ENCODE data around the gene LRP6. TPM values are rescaled to one million over a fixed set of nuclear protein-coding genes. Genes with fewer than 3 reads are reported as not detected.

Gene LRP6
- total RNA-seq, 4 donors from 2014 or later: 9.5 to 21.4 (median 14.7) TPM

DNA sequence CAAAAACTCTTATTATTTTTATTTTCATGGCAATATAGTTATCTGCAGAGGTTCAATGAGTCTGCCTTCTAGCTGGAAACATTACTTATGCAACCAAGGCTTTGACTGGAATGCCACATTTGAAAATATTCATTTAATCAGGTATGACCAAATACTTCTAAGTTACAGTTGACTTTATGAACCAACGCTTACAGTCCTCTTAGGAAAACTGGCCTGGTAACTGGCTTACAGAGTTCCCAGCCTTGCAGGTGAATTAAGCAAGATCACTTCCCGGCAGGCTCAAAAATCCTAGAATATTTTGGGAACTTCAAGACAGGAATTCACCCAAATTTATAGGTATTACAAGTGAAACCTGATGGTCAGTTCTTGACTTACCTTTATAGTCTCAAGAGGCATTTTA is 12.3 kb downstream of the LRP6 start:
- Histone ChIP-seq H3K4me1 (peaks cover 9 to 13% of the 10 kb centered on the region in 2 donors), H3K4me3 (no peak overlapping the region), H3K36me3 (no peaks in the 10 kb centered on the region), H3K27me3 (no peaks in the 10 kb centered on the region), H3K27ac (no peak overlapping the region), H3K9me3 (no peaks in the 10 kb centered on the region)
- intact Hi-C loops (cut with DNase I; ENCODE audit: low total_unique reads): no loop called here
- DNase-seq (no peak), ATAC-seq (no peak)
- TF ChIP-seq CTCF (IDR thresholded peaks at IDR 0.05 in 4 of 5, conservative IDR thresholded peaks at IDR 0.05 in 1 of 5) (no peak), POLR2A (IDR thresholded peaks at IDR 0.05) (no peak)
- in situ Hi-C loops (cut with MboI; ENCODE audit: low sequenced_read_pairs in 4 of 4): no loop called here

DNA sequence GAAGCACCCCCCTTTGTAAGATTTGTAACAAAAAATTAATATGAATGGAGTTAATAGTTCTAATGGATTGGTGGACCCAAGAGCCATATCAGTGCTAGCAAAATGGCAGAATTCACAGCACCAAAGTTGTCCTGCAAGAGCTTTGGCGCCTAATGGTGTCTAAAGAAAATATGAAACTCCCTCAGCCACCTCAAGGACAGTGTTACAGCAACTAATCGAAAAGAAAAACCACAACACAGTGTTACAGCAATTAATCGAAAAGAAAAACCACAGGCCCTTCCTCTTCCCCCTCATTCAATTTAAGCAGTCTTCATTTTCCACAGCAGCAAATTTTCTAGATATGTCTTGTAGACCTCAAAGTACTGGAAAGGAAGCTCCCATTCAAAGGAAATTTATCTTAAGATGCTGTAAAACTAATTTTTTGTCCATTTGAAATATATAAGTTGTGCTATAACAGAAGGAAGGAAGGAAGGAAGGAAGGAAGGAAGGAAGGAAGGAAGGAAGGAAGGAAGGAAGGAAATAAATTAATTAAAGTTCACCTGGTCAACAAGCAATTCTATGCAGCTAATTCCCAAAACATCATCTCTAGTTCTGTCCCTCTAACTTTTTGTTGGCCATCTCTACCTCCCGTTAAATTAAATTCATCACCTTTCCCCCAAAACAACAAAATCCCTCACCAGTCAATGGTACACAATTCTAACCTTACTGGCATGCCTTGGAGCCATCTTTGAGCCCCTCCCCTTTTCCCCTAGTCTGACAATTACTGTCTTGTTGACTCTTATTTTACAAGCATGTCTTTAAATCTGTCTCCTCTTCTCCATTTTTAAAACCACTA is 17.4 kb downstream of the LRP6 start:
- Histone ChIP-seq H3K36me3 (no peaks in the 10 kb centered on the region), H3K4me3 (no peak overlapping the region), H3K4me1 (peaks cover 0 to 13% of the 10 kb centered on the region in 2 donors), H3K27me3 (no peaks in the 10 kb centered on the region), H3K9me3 (no peaks in the 10 kb centered on the region), H3K27ac (no peak overlapping the region)
- TF ChIP-seq CTCF (IDR thresholded peaks at IDR 0.05 in 4 of 5, conservative IDR thresholded peaks at IDR 0.05 in 1 of 5): no peak
- DNase-seq: no peak
- in situ Hi-C loops (cut with MboI; ENCODE audit: low sequenced_read_pairs in 4 of 4) (no loop called here), intact Hi-C loops (cut with DNase I; ENCODE audit: low total_unique reads) (no loop called here)
- no peak for ATAC-seq

GRCh38 chr12:12247584-12247983 is 19.3 kb downstream of the LRP6 start:
- in situ Hi-C loops (cut with MboI; ENCODE audit: low sequenced_read_pairs in 4 of 4): no loop called here
- no peak for ATAC-seq
- no peaks in the 10 kb centered on the region for H3K9me3 ChIP-seq

GRCh38 chr12:12244341-12244740 is 22.5 kb downstream of the LRP6 start:
- H3K4me3 ChIP-seq: no peak overlapping the region
- no peaks in the 10 kb centered on the region for H3K27me3 ChIP-seq
- H3K9me3 ChIP-seq: no peaks in the 10 kb centered on the region
- DNase-seq (no peak), ATAC-seq (no peak)
- no peak overlapping the region for H3K27ac ChIP-seq
- TF ChIP-seq CTCF (IDR thresholded peaks at IDR 0.05 in 4 of 5, conservative IDR thresholded peaks at IDR 0.05 in 1 of 5): no peak
- TF ChIP-seq POLR2A (IDR thresholded peaks at IDR 0.05): no peak
- intact Hi-C loops (cut with DNase I; ENCODE audit: low total_unique reads) (no loop called here), in situ Hi-C loops (cut with MboI; ENCODE audit: low sequenced_read_pairs in 4 of 4) (no loop called here)
- H3K36me3 ChIP-seq: no peaks in the 10 kb centered on the region
- H3K4me1 ChIP-seq: peaks cover 0 to 17% of the 10 kb centered on the region in 2 donors

More at GRCh38 chr12:12247584-12247983, 19.3 kb downstream of the LRP6 start:
- TF ChIP-seq POLR2A (IDR thresholded peaks at IDR 0.05) (no peak), CTCF (IDR thresholded peaks at IDR 0.05 in 4 of 5, conservative IDR thresholded peaks at IDR 0.05 in 1 of 5) (no peak)
- Histone ChIP-seq H3K4me3 (no peak overlapping the region), H3K27me3 (no peaks in the 10 kb centered on the region), H3K36me3 (no peaks in the 10 kb centered on the region), H3K27ac (no peak overlapping the region), H3K4me1 (peaks cover 0 to 11% of the 10 kb centered on the region in 2 donors)
- DNase-seq: no peak
- intact Hi-C loops (cut with DNase I; ENCODE audit: low total_unique reads): no loop called here
